Measurements from ENCODE around the gene LNPK. TPM values are rescaled to one million over a fixed set of nuclear protein-coding genes. Genes with fewer than 3 reads are reported as not detected.

LNPK gene
- total RNA-seq, 1 donor from 2014 or later: 78.2 TPM

DNA sequence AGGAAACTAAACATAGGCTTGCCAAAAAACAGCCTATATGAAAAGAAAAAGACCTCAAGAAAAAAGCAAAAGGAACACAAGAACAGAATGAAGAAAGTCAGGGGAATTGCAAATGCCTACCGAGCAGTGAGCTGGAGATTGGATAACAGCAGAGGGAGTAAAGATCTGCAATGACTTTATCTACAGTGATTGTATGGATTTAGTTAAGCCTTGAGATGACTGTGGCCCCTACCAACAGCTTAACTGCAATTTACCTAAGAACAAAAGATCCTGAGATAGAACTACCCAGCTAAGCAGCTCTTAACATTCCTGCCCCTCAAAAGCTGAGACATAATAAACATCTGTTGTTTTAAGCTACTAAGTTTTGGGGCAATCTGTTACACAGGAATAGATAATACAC lies 20.5 kb downstream of the LNPK start:
- Mint-ChIP-seq H3K27ac (ENCODE audit: unreplicated experiment) (peak overlapping the region; percentile 24), H3K9me3 (ENCODE audit: unreplicated experiment) (peaks cover 2% of the 10 kb centered on the region), H3K27me3 (ENCODE audit: unreplicated experiment) (no peaks in the 10 kb centered on the region), H3K36me3 (ENCODE audit: unreplicated experiment) (no peaks in the 10 kb centered on the region), H3K4me3 (ENCODE audit: unreplicated experiment) (no peak overlapping the region), H3K4me1 (ENCODE audit: low read depth, unreplicated experiment) (peaks cover 12% of the 10 kb centered on the region)
- no peak for DNase-seq
- TF ChIP-seq, protein P1, sequence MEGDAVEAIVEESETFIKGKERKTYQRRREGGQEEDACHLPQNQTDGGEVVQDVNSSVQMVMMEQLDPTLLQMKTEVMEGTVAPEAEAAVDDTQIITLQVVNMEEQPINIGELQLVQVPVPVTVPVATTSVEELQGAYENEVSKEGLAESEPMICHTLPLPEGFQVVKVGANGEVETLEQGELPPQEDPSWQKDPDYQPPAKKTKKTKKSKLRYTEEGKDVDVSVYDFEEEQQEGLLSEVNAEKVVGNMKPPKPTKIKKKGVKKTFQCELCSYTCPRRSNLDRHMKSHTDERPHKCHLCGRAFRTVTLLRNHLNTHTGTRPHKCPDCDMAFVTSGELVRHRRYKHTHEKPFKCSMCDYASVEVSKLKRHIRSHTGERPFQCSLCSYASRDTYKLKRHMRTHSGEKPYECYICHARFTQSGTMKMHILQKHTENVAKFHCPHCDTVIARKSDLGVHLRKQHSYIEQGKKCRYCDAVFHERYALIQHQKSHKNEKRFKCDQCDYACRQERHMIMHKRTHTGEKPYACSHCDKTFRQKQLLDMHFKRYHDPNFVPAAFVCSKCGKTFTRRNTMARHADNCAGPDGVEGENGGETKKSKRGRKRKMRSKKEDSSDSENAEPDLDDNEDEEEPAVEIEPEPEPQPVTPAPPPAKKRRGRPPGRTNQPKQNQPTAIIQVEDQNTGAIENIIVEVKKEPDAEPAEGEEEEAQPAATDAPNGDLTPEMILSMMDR (IDR thresholded peaks at IDR 0.05; ENCODE audit: partially characterized antibody, unreplicated experiment): no peak

DNA sequence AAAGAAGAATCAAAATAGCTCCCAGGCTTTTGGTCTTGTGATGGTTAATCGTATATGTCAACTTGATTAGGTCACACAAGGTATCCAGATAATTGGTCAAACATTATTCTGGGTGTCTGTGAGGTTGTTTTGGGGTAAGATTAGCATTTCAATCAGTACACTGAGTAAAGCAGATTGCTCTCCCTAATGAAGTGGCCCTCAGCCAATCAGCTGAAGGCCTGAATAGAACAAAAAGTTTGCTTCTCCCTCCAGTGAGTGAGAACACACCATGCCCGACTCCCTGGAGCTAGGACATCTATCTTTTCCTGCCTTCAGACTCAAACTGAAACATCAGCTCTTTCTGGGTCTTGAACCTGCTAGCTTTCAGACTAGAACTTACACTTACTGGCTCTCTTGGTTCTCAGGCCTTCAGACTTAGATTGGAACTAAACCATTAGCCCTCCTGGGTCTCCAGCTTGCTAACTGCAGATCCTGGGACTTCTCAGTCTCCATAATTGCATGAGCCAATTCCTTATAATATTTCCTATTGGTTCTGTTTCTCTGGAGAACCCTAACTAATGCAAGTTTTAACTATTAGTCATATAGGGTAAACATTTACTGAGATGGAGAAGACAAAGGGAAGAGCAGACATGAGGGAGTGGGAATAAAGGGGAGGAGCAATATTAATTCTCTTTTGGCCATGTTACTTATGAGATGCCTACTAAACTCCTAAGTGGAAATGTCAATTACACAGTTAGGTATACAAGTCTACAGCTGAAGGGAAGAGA lies 25.5 kb downstream of the LNPK start:
- Mint-ChIP-seq H3K4me1 (ENCODE audit: low read depth, unreplicated experiment) (peaks cover 6% of the 10 kb centered on the region), H3K27ac (ENCODE audit: unreplicated experiment) (no peak overlapping the region), H3K4me3 (ENCODE audit: unreplicated experiment) (no peak overlapping the region), H3K36me3 (ENCODE audit: unreplicated experiment) (peaks cover 5% of the 10 kb centered on the region), H3K27me3 (ENCODE audit: unreplicated experiment) (no peaks in the 10 kb centered on the region), H3K9me3 (ENCODE audit: unreplicated experiment) (peaks cover 2% of the 10 kb centered on the region)
- TF ChIP-seq, protein P1 (IDR thresholded peaks at IDR 0.05; ENCODE audit: partially characterized antibody, unreplicated experiment): no peak
- no peak for DNase-seq

DNA sequence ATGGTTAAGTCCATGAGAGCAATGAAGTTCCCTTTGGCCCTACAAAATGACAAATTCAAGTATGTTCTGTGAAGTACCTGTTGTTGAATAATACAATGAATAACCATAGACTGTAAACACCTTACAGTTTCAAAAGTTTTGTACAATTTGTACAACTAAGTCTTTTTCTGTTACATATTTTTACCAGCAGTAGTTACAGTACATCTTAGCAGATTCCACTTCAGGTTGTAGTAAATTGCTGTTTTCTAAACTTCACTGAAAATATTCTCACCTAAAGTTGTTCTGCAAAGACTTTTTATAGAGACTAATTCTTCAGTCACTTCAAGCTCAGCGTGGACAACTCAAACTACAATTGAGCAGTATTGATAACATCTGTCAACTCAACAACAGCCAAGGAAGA lies 28.7 kb downstream of the LNPK start:
- H3K4me1 Mint-ChIP-seq (ENCODE audit: low read depth, unreplicated experiment): no peaks in the 10 kb centered on the region
- no peak overlapping the region for H3K4me3 Mint-ChIP-seq (ENCODE audit: unreplicated experiment)
- no peaks in the 10 kb centered on the region for H3K27me3 Mint-ChIP-seq (ENCODE audit: unreplicated experiment)
- H3K36me3 Mint-ChIP-seq (ENCODE audit: unreplicated experiment): peaks cover 5% of the 10 kb centered on the region
- H3K27ac Mint-ChIP-seq (ENCODE audit: unreplicated experiment): no peak overlapping the region
- DNase-seq: no peak
- H3K9me3 Mint-ChIP-seq (ENCODE audit: unreplicated experiment): peaks cover 1% of the 10 kb centered on the region
- TF ChIP-seq, protein P1 (IDR thresholded peaks at IDR 0.05; ENCODE audit: partially characterized antibody, unreplicated experiment): no peak

DNA sequence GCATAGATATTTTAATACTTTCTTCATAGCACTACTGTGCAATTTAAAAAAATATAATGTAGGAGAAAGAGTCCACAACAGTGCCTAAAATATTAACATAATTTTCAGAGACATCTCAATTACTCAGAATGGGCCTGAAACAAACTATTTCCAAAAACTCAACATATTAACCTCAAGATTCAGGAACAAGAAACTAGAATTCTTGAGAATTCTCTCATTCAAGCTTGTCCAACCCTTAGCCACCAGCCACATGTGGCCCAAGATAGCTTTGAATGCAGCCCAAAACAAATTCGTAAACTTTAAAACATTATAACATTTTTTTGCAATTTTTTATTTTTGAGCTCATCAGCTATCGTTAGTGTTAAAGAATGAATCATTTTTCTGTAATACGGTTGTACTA lies 35.2 kb downstream of the LNPK start:
- TF ChIP-seq, protein P1 (IDR thresholded peaks at IDR 0.05; ENCODE audit: partially characterized antibody, unreplicated experiment): no peak
- H3K27me3 Mint-ChIP-seq (ENCODE audit: unreplicated experiment): no peaks in the 10 kb centered on the region
- DNase-seq: no peak
- peaks cover 3% of the 10 kb centered on the region for H3K36me3 Mint-ChIP-seq (ENCODE audit: unreplicated experiment)
- peaks cover under 1% of the 10 kb centered on the region for H3K9me3 Mint-ChIP-seq (ENCODE audit: unreplicated experiment)
- no peak overlapping the region for H3K27ac Mint-ChIP-seq (ENCODE audit: unreplicated experiment)
- H3K4me1 Mint-ChIP-seq (ENCODE audit: low read depth, unreplicated experiment): peaks cover 2% of the 10 kb centered on the region
- no peak overlapping the region for H3K4me3 Mint-ChIP-seq (ENCODE audit: unreplicated experiment)

DNA sequence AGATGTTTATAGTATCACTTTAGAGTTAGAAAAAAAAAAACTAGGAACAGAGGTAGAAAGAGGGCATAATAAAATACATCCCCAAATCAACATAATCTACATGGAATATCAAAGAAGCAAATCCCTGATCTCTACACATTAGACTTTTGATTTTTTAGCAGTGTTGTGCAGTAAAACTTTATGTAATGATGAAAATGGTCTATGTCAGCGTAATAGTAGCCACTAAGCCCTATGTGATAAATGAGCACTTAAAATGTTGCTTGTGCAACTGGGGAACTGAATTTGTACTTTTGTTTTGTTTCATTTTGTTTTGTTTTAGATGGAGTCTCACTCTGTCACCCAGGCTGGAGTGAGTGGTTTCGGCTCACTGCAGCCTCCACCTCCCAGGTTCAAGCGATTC lies 36.3 kb downstream of the LNPK start:
- DNase-seq: no peak
- Mint-ChIP-seq H3K36me3 (ENCODE audit: unreplicated experiment) (peaks cover 9% of the 10 kb centered on the region), H3K27ac (ENCODE audit: unreplicated experiment) (no peak overlapping the region), H3K4me1 (ENCODE audit: low read depth, unreplicated experiment) (peaks cover 2% of the 10 kb centered on the region), H3K4me3 (ENCODE audit: unreplicated experiment) (no peak overlapping the region), H3K27me3 (ENCODE audit: unreplicated experiment) (no peaks in the 10 kb centered on the region), H3K9me3 (ENCODE audit: unreplicated experiment) (peaks cover 7% of the 10 kb centered on the region)
- TF ChIP-seq, protein P1 (IDR thresholded peaks at IDR 0.05; ENCODE audit: partially characterized antibody, unreplicated experiment): no peak

Data from glutamatergic neuron (in vitro differentiated cells).